Measurements from ENCODE around the gene EFCAB9. TPM values are rescaled to one million over a fixed set of nuclear protein-coding genes. Genes with fewer than 3 reads are reported as not detected.
A peak's percentile ranks its signal among the peaks of the same experiment; 100 is the strongest.

EFCAB9 gene
- total RNA-seq, 1 donor from 2014 or later, result not detected

DNA sequence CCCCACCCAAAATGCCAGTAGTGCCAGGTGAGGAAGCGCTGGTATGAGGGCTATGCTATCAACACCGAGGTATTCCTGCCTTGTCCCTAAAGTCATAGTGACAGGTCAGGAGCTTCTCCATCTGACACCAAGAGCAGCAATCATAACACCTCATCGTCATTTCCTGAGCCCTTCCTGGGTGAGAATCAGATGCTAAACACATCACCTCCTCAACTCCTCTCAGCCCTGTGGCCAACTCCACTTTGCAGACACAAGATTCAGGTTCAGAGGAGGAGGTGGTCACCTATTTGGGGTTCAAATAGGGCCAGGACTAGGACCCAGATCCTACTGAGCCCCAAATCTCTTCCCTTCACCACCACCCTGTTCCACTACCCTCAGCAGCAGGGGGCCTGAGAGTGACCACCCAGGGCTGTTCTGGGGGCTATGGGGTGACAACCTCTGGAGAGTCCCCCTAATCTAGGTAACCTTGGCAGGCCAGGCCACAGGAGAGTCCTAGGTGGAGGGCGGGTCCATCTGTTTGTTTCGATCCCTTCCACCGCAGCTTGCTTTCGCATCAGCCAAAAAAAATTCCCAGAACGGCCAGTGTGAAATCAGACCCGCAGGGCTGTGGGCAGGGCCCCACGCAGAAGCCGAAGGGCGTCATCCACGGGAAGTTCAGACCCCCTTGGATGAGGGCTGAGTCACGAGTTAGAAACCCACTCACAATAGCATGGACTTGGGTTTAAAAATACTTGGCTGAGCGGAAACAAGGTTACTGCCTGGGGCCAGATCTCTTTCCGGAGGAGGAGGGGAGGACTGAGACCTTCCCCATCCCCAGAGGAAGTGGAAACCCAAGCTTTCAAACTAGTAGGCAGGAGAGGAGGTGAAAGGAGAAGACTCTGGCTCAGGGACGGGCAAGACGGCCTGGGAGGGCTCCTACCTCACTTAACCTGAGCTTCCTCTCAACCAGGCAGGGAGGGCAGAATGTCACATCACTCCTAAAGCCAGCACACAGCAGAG lies 14.7 kb upstream of the EFCAB9 start:
- Histone ChIP-seq H3K27ac (replicated peaks) (peak overlapping the region; percentile 79), H3K36me3 (no peaks in the 10 kb centered on the region), H3K27me3 (ENCODE audit: low read depth) (no peaks in the 10 kb centered on the region), H3K4me1 (peaks cover 63% of the 10 kb centered on the region), H3K9me3 (replicated peaks) (no peaks in the 10 kb centered on the region), H3K4me3 (peak overlapping the region; percentile 17)
- DNase-seq, result no peak
- TF ChIP-seq, protein P1, sequence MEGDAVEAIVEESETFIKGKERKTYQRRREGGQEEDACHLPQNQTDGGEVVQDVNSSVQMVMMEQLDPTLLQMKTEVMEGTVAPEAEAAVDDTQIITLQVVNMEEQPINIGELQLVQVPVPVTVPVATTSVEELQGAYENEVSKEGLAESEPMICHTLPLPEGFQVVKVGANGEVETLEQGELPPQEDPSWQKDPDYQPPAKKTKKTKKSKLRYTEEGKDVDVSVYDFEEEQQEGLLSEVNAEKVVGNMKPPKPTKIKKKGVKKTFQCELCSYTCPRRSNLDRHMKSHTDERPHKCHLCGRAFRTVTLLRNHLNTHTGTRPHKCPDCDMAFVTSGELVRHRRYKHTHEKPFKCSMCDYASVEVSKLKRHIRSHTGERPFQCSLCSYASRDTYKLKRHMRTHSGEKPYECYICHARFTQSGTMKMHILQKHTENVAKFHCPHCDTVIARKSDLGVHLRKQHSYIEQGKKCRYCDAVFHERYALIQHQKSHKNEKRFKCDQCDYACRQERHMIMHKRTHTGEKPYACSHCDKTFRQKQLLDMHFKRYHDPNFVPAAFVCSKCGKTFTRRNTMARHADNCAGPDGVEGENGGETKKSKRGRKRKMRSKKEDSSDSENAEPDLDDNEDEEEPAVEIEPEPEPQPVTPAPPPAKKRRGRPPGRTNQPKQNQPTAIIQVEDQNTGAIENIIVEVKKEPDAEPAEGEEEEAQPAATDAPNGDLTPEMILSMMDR (IDR thresholded peaks at IDR 0.05; ENCODE audit: borderline replicate concordance), result no peak
- intact Hi-C loops (cut with micrococcal nuclease), result no loop called here

DNA sequence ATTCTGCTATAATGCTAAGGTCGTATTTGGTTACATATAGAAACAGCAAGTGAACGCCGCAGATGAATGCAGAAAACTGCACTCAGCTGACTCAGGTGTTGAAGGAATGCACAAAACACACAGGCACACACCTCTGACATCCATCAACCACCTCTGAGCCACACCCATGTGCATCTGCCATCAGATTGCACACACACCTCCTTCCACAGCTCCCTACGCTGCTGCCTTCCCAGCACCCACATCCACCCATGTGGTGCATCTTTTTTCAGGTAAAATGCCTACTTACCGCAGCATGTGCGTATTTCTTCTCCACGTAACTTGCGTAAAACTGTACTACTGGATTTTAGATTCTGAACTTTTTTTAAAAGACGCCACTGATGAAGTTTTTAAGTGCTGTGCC lies 13.0 kb upstream of the EFCAB9 start:
- Histone ChIP-seq H3K27me3 (ENCODE audit: low read depth) (no peaks in the 10 kb centered on the region), H3K4me1 (peaks cover 61% of the 10 kb centered on the region), H3K27ac (replicated peaks) (peak overlapping the region; percentile 5), H3K4me3 (no peak overlapping the region), H3K9me3 (replicated peaks) (no peaks in the 10 kb centered on the region), H3K36me3 (no peaks in the 10 kb centered on the region)
- DNase-seq, result no peak
- TF ChIP-seq, protein P1 (IDR thresholded peaks at IDR 0.05; ENCODE audit: borderline replicate concordance), result no peak
- intact Hi-C loops (cut with micrococcal nuclease), result no loop called here

DNA sequence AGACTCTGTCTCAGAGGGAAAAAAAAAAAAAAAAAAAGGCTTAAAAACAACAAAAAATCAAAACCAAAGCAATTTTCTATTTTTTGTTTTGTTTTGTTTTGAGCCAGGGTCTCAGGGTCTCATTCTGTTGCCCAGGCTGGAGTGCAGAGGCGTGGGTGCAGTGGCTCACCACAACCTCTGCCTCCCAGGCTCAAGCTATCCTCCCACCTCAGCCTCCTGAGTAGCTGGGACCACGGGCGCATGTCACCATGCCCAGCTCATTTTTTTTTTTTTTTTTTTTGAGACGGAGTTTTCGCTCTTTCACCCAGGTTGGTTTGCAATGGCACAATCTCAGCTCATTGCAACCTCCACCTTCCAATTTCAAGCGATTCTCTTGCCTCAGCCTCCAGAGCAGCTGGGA lies 11.7 kb upstream of the EFCAB9 start:
- no peaks in the 10 kb centered on the region for H3K27me3 ChIP-seq (ENCODE audit: low read depth)
- H3K27ac ChIP-seq (replicated peaks), result no peak overlapping the region
- no peak overlapping the region for H3K4me3 ChIP-seq
- no peaks in the 10 kb centered on the region for H3K9me3 ChIP-seq (replicated peaks)
- intact Hi-C loops (cut with micrococcal nuclease), result no loop called here
- TF ChIP-seq, protein P1 (IDR thresholded peaks at IDR 0.05; ENCODE audit: borderline replicate concordance), result no peak
- no peaks in the 10 kb centered on the region for H3K36me3 ChIP-seq
- H3K4me1 ChIP-seq, result peaks cover 71% of the 10 kb centered on the region
- DNase-seq, result no peak

DNA sequence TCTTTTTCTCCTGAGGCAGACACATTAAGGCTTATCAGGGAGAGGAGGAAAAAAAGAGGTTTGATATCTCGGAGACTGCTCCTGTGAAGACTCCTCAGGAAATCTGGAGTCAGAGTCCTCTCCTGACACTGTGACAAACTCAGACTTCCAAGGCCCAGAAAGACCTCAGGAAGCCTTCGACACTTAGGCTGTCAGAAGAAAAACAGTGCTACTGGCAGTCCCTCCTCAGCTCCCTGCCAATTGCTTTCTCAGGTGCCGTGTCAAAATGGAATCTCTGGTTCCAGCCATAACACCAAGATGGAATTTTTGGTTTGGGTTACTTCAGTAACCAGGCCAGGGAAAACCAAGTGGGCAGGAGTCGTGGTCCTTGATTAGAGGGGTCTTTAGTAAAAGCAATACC lies 10.1 kb upstream of the EFCAB9 start:
- no peaks in the 10 kb centered on the region for H3K27me3 ChIP-seq (ENCODE audit: low read depth)
- TF ChIP-seq, protein P1 (IDR thresholded peaks at IDR 0.05; ENCODE audit: borderline replicate concordance), result no peak
- H3K36me3 ChIP-seq, result no peaks in the 10 kb centered on the region
- intact Hi-C loops (cut with micrococcal nuclease), result no loop called here
- H3K27ac ChIP-seq (replicated peaks), result peak overlapping the region; percentile 94
- H3K4me3 ChIP-seq, result no peak overlapping the region
- no peaks in the 10 kb centered on the region for H3K9me3 ChIP-seq (replicated peaks)
- peaks cover 70% of the 10 kb centered on the region for H3K4me1 ChIP-seq
- DNase-seq, result no peak

DNA sequence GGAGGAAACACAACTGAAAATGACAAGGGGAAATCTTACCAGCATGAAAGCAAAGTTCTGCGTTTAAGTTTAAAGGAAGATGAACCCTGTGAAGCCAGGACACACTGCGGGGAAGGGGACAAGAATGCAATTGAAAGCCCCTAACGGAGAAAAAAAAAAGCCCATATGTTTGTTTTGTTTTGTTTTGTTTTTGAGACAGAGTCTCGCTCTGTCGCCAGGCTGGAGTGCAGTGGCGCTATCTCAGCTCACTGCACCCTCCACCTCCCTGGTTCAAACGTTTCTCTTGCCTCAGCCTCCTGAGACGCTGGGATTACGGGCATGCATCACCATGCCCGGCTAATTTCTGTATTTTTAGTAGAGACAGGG lies 8.9 kb upstream of the EFCAB9 start:
- no peaks in the 10 kb centered on the region for H3K27me3 ChIP-seq (ENCODE audit: low read depth)

More for the DNA sequence above, 8.9 kb upstream of the EFCAB9 start:
- H3K27ac ChIP-seq (replicated peaks), result peak overlapping the region; percentile 94
- no peaks in the 10 kb centered on the region for H3K36me3 ChIP-seq
- no peak for DNase-seq
- peak overlapping the region; percentile 3 for H3K4me3 ChIP-seq
- H3K9me3 ChIP-seq (replicated peaks), result no peaks in the 10 kb centered on the region
- TF ChIP-seq, protein P1 (IDR thresholded peaks at IDR 0.05; ENCODE audit: borderline replicate concordance), result no peak
- H3K4me1 ChIP-seq, result peaks cover 58% of the 10 kb centered on the region
- intact Hi-C loops (cut with micrococcal nuclease), result no loop called here

Data from left ventricle myocardium inferior (tissue), 1 donor.